RWPE1 (cell line): ENCODE results near the gene TRAPPC3.

ENCODE experiments used
- CTCF ChIA-PET: fragments of 350-600 bp; sonication (Branson Sonifier 250); formaldehyde crosslinking; extraction: SDS; loops from one replicate; lab custom pipeline; 2021; lab: Yijun Ruan, JAX
- POLR2A ChIA-PET: fragments of 400-600 bp; formaldehyde crosslinking; extraction: SDS; loops from one replicate; lab custom pipeline; 2020; ENCODE audit warnings: antibody characterized with exemption; ENCODE audit not compliant: low non-redundant PET; lab: Yijun Ruan, JAX
- DNase-seq: peaks from one replicate; pipeline ENCODE4 v3.0.0; 2012; ENCODE audit warnings: low spot score
- H3K27ac ChIP-seq: fragments of 450-650 bp; 2 replicates; pipeline ENCODE4 v1.5.1; 2017
- CTCF ChIP-seq: fragments of 450-650 bp; conservative IDR thresholded peaks from 2 replicates; pipeline ENCODE4 v1.5.1; 2017; ENCODE audit warnings: low read depth, mild to moderate bottlenecking

Gene TRAPPC3

GRCh38 chr1:36100376-36100775 lies 48.9 kb downstream of the TRAPPC3 start:
- ChIA-PET POLR2A (interaction anchor here (0.6 kb wide), 1 partner anchor 8 kb away, joined by 9 read pairs; no protein-coding TSS in a partner anchor), CTCF (interaction anchor here (0.6 to 2.1 kb wide), 8 partner anchors 8 to 199 kb away, joined by 3 to 11 read pairs (median 4); partner anchors contain the start of gene TRAPPC3)
- H3K27ac ChIP-seq: peak overlapping the region; percentile 38; the same call in 1 of the 2 replicates
- TF ChIP-seq CTCF: no peak
- DNase-seq: no peak

GRCh38 chr1:36099681-36100341 lies 49.5 kb downstream of the TRAPPC3 start:
- peak; percentile 76 for DNase-seq
- ChIA-PET CTCF (interaction anchor here (0.6 to 2.1 kb wide), 8 partner anchors 16 to 200 kb away, joined by 3 to 11 read pairs (median 4); partner anchors contain the start of gene TRAPPC3), POLR2A (no interaction called here)
- peak overlapping the region; percentile 38 for H3K27ac ChIP-seq
- peak; percentile 86 for TF ChIP-seq CTCF

- POLR2A ChIA-PET: no interaction called here
- peak overlapping the region; percentile 38 for H3K27ac ChIP-seq
- no peak for TF ChIP-seq CTCF
- DNase-seq: no peak
- CTCF ChIA-PET: interaction anchor here (0.6 to 0.7 kb wide), 3 partner anchors 89 to 269 kb away, joined by 3 read pairs; no protein-coding TSS in a partner anchor
Observed at GRCh38 chr1:36098650-36099365, 50.5 kb downstream of the TRAPPC3 start.

GRCh38 chr1:36097693-36098585 lies 51.3 kb downstream of the TRAPPC3 start:
- 0 out of 2 replicates have a peak overlapping the region, but pooled peaks have one; percentile 15 for H3K27ac ChIP-seq

More at GRCh38 chr1:36097693-36098585, 51.3 kb downstream of the TRAPPC3 start:
- no peak for TF ChIP-seq CTCF
- no peak for DNase-seq
- ChIA-PET CTCF (interaction anchor here (0.6 to 1.4 kb wide), 6 partner anchors 9 to 270 kb away, joined by 3 to 7 read pairs (median 3); no protein-coding TSS in a partner anchor), POLR2A (interaction anchor here (0.9 kb wide), 1 partner anchor 53 kb away, joined by 3 read pairs; no protein-coding TSS in a partner anchor)
